ENCODE results near the gene ITPR1.

DNA sequence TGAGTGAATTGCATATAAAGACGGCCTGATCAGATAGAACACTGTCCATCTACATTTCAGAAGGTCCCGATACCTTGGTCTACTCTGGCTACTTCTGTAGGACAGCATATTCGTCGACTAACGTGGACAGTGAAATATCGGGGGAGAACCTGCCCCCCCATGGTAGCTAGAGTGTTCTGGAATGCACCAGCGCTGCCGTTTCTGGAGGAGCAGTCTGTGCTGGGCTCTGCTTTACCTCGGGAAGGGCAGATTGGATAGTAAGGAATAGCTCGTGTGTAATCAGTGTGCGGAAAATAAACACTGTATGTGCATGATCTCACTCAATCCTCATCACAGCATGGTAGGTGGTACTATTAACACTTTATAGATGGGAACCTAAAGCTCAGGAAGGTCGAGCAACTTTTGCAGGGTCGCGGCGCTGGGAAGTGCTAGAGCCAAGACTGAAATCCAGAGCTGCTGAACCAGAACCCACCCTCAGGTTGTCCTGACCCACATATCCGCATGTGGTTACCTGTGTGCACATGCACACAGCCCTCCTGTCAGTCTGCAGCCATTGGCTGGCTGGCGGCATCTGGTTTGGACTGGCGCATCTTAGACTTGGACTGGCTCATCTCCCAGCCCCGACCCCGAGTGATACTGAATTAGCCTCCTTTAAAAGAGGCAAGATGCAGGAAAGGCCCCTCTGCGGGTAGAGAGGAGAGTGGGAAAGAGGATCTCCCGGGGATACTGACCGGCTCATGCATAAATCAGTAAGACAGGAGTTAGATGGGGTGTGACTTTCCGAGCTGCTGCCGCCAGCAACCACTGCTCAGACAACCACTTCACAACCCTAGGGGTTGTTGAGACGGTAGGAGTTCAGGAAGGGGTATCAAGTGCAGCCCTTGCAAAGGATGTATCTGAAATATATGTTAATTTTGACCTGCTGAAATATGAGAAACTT lies 331.1 kb downstream of the ITPR1 start:
- TF ChIP-seq CTCF (IDR thresholded peaks at IDR 0.05) (no peak), POLR2A (IDR thresholded peaks at IDR 0.05) (no peak)

Data from thyroid gland (tissue), 4 donors.